ENCODE data around the gene SH2B2. TPM values are rescaled to one million over a fixed set of nuclear protein-coding genes. Genes with fewer than 3 reads are reported as not detected.

The SH2B2 gene
- total RNA-seq, 1 experiment from 2014 or later: 8.8 TPM

DNA sequence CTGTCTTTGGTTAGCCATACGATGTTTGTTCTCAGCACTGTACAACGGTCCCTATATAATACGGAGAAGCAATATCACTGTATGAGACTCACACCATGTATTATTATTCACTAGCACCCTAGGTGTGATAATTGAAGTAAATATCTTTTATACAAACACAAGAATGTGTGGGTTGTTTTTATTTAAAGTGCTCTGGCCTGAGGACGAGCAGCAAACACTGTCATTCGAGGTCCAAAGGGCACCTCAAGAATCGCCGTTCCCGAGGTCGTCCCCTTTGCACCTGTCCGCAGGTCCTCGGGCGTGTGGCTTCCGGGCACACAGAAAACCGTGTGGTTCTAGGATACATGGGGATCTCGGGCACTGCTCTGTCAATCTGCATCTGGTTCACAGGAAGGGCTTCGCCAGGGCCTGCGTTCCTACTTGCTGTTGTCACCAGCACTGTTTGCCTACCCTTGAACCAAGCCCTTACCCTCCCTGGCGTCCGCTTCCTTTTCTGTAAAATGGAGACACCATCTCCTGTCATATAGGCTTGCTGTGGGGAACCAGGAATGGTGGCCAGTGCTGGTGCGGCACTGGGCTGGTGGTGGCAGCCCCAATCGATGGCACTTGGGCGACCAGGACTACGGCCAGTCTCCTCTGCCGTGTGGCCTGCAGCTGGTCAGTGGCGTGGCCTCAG lies 28.5 kb upstream of the SH2B2 start:
- TF ChIP-seq, protein P1, sequence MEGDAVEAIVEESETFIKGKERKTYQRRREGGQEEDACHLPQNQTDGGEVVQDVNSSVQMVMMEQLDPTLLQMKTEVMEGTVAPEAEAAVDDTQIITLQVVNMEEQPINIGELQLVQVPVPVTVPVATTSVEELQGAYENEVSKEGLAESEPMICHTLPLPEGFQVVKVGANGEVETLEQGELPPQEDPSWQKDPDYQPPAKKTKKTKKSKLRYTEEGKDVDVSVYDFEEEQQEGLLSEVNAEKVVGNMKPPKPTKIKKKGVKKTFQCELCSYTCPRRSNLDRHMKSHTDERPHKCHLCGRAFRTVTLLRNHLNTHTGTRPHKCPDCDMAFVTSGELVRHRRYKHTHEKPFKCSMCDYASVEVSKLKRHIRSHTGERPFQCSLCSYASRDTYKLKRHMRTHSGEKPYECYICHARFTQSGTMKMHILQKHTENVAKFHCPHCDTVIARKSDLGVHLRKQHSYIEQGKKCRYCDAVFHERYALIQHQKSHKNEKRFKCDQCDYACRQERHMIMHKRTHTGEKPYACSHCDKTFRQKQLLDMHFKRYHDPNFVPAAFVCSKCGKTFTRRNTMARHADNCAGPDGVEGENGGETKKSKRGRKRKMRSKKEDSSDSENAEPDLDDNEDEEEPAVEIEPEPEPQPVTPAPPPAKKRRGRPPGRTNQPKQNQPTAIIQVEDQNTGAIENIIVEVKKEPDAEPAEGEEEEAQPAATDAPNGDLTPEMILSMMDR (conservative IDR thresholded peaks at IDR 0.05; ENCODE audit: low read depth, low read length): no peak
- no peak for TF ChIP-seq EZH2 (IDR thresholded peaks at IDR 0.05; ENCODE audit: low read length, unreplicated experiment)
- no peak for TF ChIP-seq EZH2phosphoT487 (IDR thresholded peaks at IDR 0.05; ENCODE audit: borderline replicate concordance, low read length)
- Histone ChIP-seq H3K4me3 (ENCODE audit: low read length) (no peak overlapping the region), H3K9ac (ENCODE audit: low read length) (no peak overlapping the region), H4K20me1 (ENCODE audit: low read length) (no peaks in the 10 kb centered on the region), H3K4me2 (ENCODE audit: low read length) (no peak overlapping the region), H3K27me3 (ENCODE audit: low read length) (no peaks in the 10 kb centered on the region), H3K9me3 (ENCODE audit: low read length) (no peaks in the 10 kb centered on the region), H3K9me2 (replicated peaks; ENCODE audit: low read length) (no peaks in the 10 kb centered on the region), H2AFZ (ENCODE audit: low read length) (no peak overlapping the region), H3K4me1 (ENCODE audit: insufficient read depth, low read length) (no peaks in the 10 kb centered on the region), H3F3A (ENCODE audit: low read length, unreplicated experiment) (no peaks in the 10 kb centered on the region), H3K79me2 (ENCODE audit: low read length) (no peaks in the 10 kb centered on the region), H3K36me3 (ENCODE audit: low read depth, low read length) (no peaks in the 10 kb centered on the region), H3K27ac (ENCODE audit: low read length) (no peak overlapping the region)
- no TSS peak for BruUV-seq (replicated peaks)
- ATAC-seq (no peak), DNase-seq (no peak)
- intact Hi-C loops (cut with micrococcal nuclease): no loop called here
- ChIA-PET CTCF (no interaction called here), POLR2A (ENCODE audit: unreplicated experiment) (no interaction called here)

DNA sequence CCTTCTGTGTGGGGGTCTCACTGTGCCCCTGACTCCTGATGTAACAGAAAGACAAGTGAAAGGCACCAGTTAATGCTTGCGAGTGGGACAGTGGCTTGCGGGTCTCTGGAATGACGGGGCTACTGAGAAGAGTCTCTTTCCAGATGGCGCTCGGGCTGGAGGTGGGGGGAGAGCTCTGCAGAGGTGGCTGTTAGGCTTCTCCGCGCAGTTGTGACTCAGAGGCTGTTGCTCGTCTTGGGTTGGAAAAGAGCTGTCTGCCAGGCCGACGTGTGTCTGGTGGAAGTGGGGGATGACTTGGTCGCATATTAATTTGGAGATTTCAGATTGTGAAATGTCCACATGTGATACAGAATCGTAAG lies 27.9 kb upstream of the SH2B2 start:
- intact Hi-C loops (cut with micrococcal nuclease): no loop called here
- DNase-seq (no peak), ATAC-seq (no peak)
- BruUV-seq (replicated peaks): no TSS peak
- Histone ChIP-seq H3K9me2 (replicated peaks; ENCODE audit: low read length) (no peaks in the 10 kb centered on the region), H3K4me3 (ENCODE audit: low read length) (no peak overlapping the region), H3K79me2 (ENCODE audit: low read length) (no peaks in the 10 kb centered on the region), H3K27ac (ENCODE audit: low read length) (no peak overlapping the region), H3K9me3 (ENCODE audit: low read length) (no peaks in the 10 kb centered on the region), H3K36me3 (ENCODE audit: low read depth, low read length) (no peaks in the 10 kb centered on the region), H2AFZ (ENCODE audit: low read length) (no peak overlapping the region), H3K4me1 (ENCODE audit: insufficient read depth, low read length) (no peaks in the 10 kb centered on the region), H3K27me3 (ENCODE audit: low read length) (no peaks in the 10 kb centered on the region), H3K9ac (ENCODE audit: low read length) (no peak overlapping the region), H4K20me1 (ENCODE audit: low read length) (no peaks in the 10 kb centered on the region), H3K4me2 (ENCODE audit: low read length) (no peak overlapping the region), H3F3A (ENCODE audit: low read length, unreplicated experiment) (no peaks in the 10 kb centered on the region)
- ChIA-PET CTCF (no interaction called here), POLR2A (ENCODE audit: unreplicated experiment) (no interaction called here)
- TF ChIP-seq EZH2 (IDR thresholded peaks at IDR 0.05; ENCODE audit: low read length, unreplicated experiment) (no peak), EZH2phosphoT487 (IDR thresholded peaks at IDR 0.05; ENCODE audit: borderline replicate concordance, low read length) (no peak)
- TF ChIP-seq, protein P1 (conservative IDR thresholded peaks at IDR 0.05; ENCODE audit: low read depth, low read length): no peak

DNA sequence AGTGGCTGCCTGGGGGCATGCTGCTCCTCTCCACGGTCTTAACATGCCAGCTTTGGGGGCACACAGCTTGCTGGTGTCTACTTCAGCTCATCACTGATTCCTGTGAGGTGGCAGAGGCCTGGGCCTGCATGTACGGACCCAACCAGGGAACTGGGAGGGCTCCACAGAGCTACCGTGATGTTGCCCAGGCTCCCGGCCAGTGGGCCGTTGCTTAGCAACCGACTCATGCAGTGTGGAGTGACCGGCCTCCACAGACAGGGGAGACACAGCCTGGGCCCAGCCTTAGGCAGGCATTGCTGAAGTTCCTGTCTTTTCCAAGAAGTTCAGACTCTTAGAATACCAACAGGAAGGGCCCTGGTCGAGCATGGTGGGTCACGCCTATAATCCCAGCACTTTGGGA lies 25.8 kb upstream of the SH2B2 start:
- no TSS peak for BruUV-seq (replicated peaks)
- Histone ChIP-seq H3K79me2 (ENCODE audit: low read length) (no peaks in the 10 kb centered on the region), H3K9me2 (replicated peaks; ENCODE audit: low read length) (no peaks in the 10 kb centered on the region), H3F3A (ENCODE audit: low read length, unreplicated experiment) (no peaks in the 10 kb centered on the region), H3K36me3 (ENCODE audit: low read depth, low read length) (no peaks in the 10 kb centered on the region), H3K9me3 (ENCODE audit: low read length) (no peaks in the 10 kb centered on the region), H3K9ac (ENCODE audit: low read length) (no peak overlapping the region), H3K27me3 (ENCODE audit: low read length) (no peaks in the 10 kb centered on the region), H3K4me3 (ENCODE audit: low read length) (no peak overlapping the region), H2AFZ (ENCODE audit: low read length) (no peak overlapping the region), H4K20me1 (ENCODE audit: low read length) (no peaks in the 10 kb centered on the region), H3K4me2 (ENCODE audit: low read length) (no peak overlapping the region), H3K27ac (ENCODE audit: low read length) (no peak overlapping the region), H3K4me1 (ENCODE audit: insufficient read depth, low read length) (no peaks in the 10 kb centered on the region)
- CTCF ChIA-PET: no interaction called here
- POLR2A ChIA-PET (ENCODE audit: unreplicated experiment): interaction anchor here (0.5 kb wide), 1 partner anchor 953 kb away, joined by 4 read pairs; no protein-coding TSS in a partner anchor
- no peak for ATAC-seq
- intact Hi-C loops (cut with micrococcal nuclease): no loop called here
- no peak for DNase-seq
- TF ChIP-seq, protein P1 (conservative IDR thresholded peaks at IDR 0.05; ENCODE audit: low read depth, low read length): no peak

Measured in PC-3 (cell line).